ENCODE data around the gene PXT1. TPM values are rescaled to one million over a fixed set of nuclear protein-coding genes. Genes with fewer than 3 reads are reported as not detected.
A peak's percentile ranks its signal among the peaks of the same experiment; 100 is the strongest.

The PXT1 gene
- total and polyA plus RNA-seq, 9 of the 15 experiments (the other 6 are each of a cell fraction or from before 2014, with no cell fraction given) = 0.09 to 0.11 (median 0.10) TPM; not detected in 5

- TF ChIP-seq ZNF407 (IDR thresholded peaks at IDR 0.05; ENCODE audit: low read depth) (no peak), MBD2 (IDR thresholded peaks at IDR 0.05; ENCODE audit: borderline replicate concordance, low read depth) (peak; percentile 74), ELF4 (CRISPR knock-in tag; IDR thresholded peaks at IDR 0.05) (peak; percentile 90), KDM2B (CRISPR knock-in tag; IDR thresholded peaks at IDR 0.05) (no peak), NFATC3 (IDR thresholded peaks at IDR 0.05) (no peak; the same call in 1 of the 2 replicates), MNT (conservative IDR thresholded peaks at IDR 0.05) (peak; percentile 40 to 59; a peak in 2 of 4 replicates), ZBTB40 (IDR thresholded peaks at IDR 0.05) (0 out of 2 replicates have a peak, but pooled peaks have one; percentile 39), ZBTB40 (CRISPR knock-in tag; IDR thresholded peaks at IDR 0.05) (no peak), MCM7 (IDR thresholded peaks at IDR 0.05) (no peak)
Observed at GRCh38 chr6:36441307-36441894, 1.3 kb downstream of the PXT1 start (continued).
